Measurements from ENCODE around the gene NKAIN1.

GRCh38 chr1:31207569-31207968 is 32.1 kb downstream of the NKAIN1 start:
- TF ChIP-seq CTCF (conservative IDR thresholded peaks at IDR 0.05) (no peak), ZFX (IDR thresholded peaks at IDR 0.05) (no peak)

All from C4-2B (cell line).